ENCODE data around the gene CLDN18.

The CLDN18 gene

GRCh38 chr3:138060792-138061191 is 50.8 kb downstream of the CLDN18 start:
- DNase-seq (ENCODE audit: insufficient read length, low spot score) (no peak), FAIRE-seq (no peak)

- FAIRE-seq (no peak), DNase-seq (ENCODE audit: insufficient read length, low spot score) (no peak)
These were observed 52.1 kb downstream of the CLDN18 start for GRCh38 chr3:138062037-138062436.

GRCh38 chr3:138062626-138063025 is 52.7 kb downstream of the CLDN18 start:
- no peak for FAIRE-seq

GRCh38 chr3:138063416-138063815 is 53.5 kb downstream of the CLDN18 start:
- no peak for DNase-seq (ENCODE audit: insufficient read length, low spot score)

More at GRCh38 chr3:138062626-138063025, 52.7 kb downstream of the CLDN18 start:
- DNase-seq (ENCODE audit: insufficient read length, low spot score): no peak

GRCh38 chr3:138065949-138066348 is 56.0 kb downstream of the CLDN18 start:
- FAIRE-seq (no peak), DNase-seq (ENCODE audit: insufficient read length, low spot score) (no peak)

More at GRCh38 chr3:138063416-138063815, 53.5 kb downstream of the CLDN18 start:
- no peak for FAIRE-seq

- FAIRE-seq (no peak), DNase-seq (ENCODE audit: insufficient read length, low spot score) (no peak)
These were observed 56.4 kb downstream of the CLDN18 start for GRCh38 chr3:138066383-138066782.

GRCh38 chr3:138066972-138067371 is 57.0 kb downstream of the CLDN18 start:
- DNase-seq (ENCODE audit: insufficient read length, low spot score) (no peak), FAIRE-seq (no peak)

GRCh38 chr3:138068046-138068445 is 58.1 kb downstream of the CLDN18 start:
- no peak for DNase-seq (ENCODE audit: insufficient read length, low spot score)
- FAIRE-seq: no peak

GRCh38 chr3:138068579-138069174 is 58.7 kb downstream of the CLDN18 start:
- peak; percentile 9 for FAIRE-seq
- DNase-seq (ENCODE audit: insufficient read length, low spot score): peak; percentile 84

GRCh38 chr3:138070006-138070405 is 60.0 kb downstream of the CLDN18 start:
- FAIRE-seq (no peak), DNase-seq (ENCODE audit: insufficient read length, low spot score) (no peak)

GRCh38 chr3:138072796-138073195 is 62.8 kb downstream of the CLDN18 start:
- DNase-seq (ENCODE audit: insufficient read length, low spot score): no peak
- no peak for FAIRE-seq

- DNase-seq (ENCODE audit: insufficient read length, low spot score) (no peak), FAIRE-seq (no peak)
These were observed 68.1 kb downstream of the CLDN18 start for GRCh38 chr3:138078096-138078495.

- peak; percentile 44 for DNase-seq (ENCODE audit: insufficient read length, low spot score)
- peak; percentile 49 for FAIRE-seq
These were observed 69.0 kb downstream of the CLDN18 start for GRCh38 chr3:138078901-138079344.

- FAIRE-seq: no peak
- no peak for DNase-seq (ENCODE audit: insufficient read length, low spot score)
These were observed 69.9 kb downstream of the CLDN18 start for GRCh38 chr3:138079901-138080300.

- FAIRE-seq (no peak), DNase-seq (ENCODE audit: insufficient read length, low spot score) (no peak)
These were observed 71.6 kb downstream of the CLDN18 start for GRCh38 chr3:138081371-138082084.

- peak; percentile 40 for DNase-seq (ENCODE audit: insufficient read length, low spot score)
- peak; percentile 76 for FAIRE-seq
These were observed 72.4 kb downstream of the CLDN18 start for GRCh38 chr3:138082085-138082991.

GRCh38 chr3:138082992-138083386 is 73.0 kb downstream of the CLDN18 start:
- DNase-seq (ENCODE audit: insufficient read length, low spot score) (no peak), FAIRE-seq (no peak)

All from HTR-8/SVneo (cell line).